Measurements from ENCODE around the gene PARP4. TPM values are rescaled to one million over a fixed set of nuclear protein-coding genes. Genes with fewer than 3 reads are reported as not detected.

PARP4 gene
- total RNA-seq, 1 experiment from 2014 or later, result 76.0 TPM

GRCh38 chr13:24454056-24454455 is 58.5 kb downstream of the PARP4 start:
- Histone ChIP-seq H3K36me3 (ENCODE audit: control insufficient read depth in 1 of 2, insufficient read depth in 2 of 2, low read length in 2 of 2) (peaks cover 43 to 51% of the 10 kb centered on the region in 2 experiments), H3K4me3 (replicated peaks in 1 of 2; ENCODE audit: low read depth in 1 of 2, low read length in 2 of 2) (no peak overlapping the region), H3K79me2 (ENCODE audit: insufficient read depth, low read length) (no peaks in the 10 kb centered on the region), H3K27ac (ENCODE audit: low read depth, low read length) (no peak overlapping the region), H3K4me1 (ENCODE audit: control insufficient read depth in 1 of 2, insufficient read depth in 2 of 2, low read length in 2 of 2) (no peaks in the 10 kb centered on the region), H3K4me2 (ENCODE audit: low read length) (no peak overlapping the region), H3K9me2 (ENCODE audit: insufficient read depth) (no peaks in the 10 kb centered on the region), H4K20me1 (ENCODE audit: insufficient read depth) (no peaks in the 10 kb centered on the region), H3K9ac (ENCODE audit: low read length) (no peak overlapping the region), H3K27me3 (ENCODE audit: insufficient read depth, low read length) (no peaks in the 10 kb centered on the region), H2AFZ (ENCODE audit: low read depth, low read length, poor library complexity, severe bottlenecking) (no peak overlapping the region), H3K9me3 (ENCODE audit: control insufficient read depth in 1 of 2, insufficient read depth in 1 of 2, low read depth in 1 of 2, low read length in 2 of 2) (no peaks in the 10 kb centered on the region)
- ATAC-seq (no peak), DNase-seq (ENCODE audit: low read depth, low spot score) (no peak)
- intact Hi-C loops (cut with micrococcal nuclease), result no loop called here
- POLR2A ChIA-PET, result no interaction called here
- BruUV-seq (replicated peaks), result no TSS peak
- CTCF ChIA-PET, result no interaction called here
- RAD21 ChIA-PET (ENCODE audit: low non-redundant PET in 1 of 2, low total read pairs in 2 of 2, uncharacterized antibody in 2 of 2, unreplicated experiment in 2 of 2), result no interaction called here
- TF ChIP-seq RAD21 (IDR thresholded peaks at IDR 0.05; ENCODE audit: low read depth), result no peak
- TF ChIP-seq, protein P1, sequence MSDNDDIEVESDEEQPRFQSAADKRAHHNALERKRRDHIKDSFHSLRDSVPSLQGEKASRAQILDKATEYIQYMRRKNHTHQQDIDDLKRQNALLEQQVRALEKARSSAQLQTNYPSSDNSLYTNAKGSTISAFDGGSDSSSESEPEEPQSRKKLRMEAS (IDR thresholded peaks at IDR 0.05), result no peak

GRCh38 chr13:24452044-24452443 is 60.5 kb downstream of the PARP4 start:
- no peaks in the 10 kb centered on the region for H3K27me3 ChIP-seq (ENCODE audit: insufficient read depth, low read length)
- ChIA-PET POLR2A (no interaction called here), RAD21 (ENCODE audit: low non-redundant PET in 1 of 2, low total read pairs in 2 of 2, uncharacterized antibody in 2 of 2, unreplicated experiment in 2 of 2) (no interaction called here), CTCF (no interaction called here)
- H3K4me3 ChIP-seq (replicated peaks in 1 of 2; ENCODE audit: low read depth in 1 of 2, low read length in 2 of 2), result no peak overlapping the region
- H3K4me1 ChIP-seq (ENCODE audit: control insufficient read depth in 1 of 2, insufficient read depth in 2 of 2, low read length in 2 of 2), result no peaks in the 10 kb centered on the region
- H3K36me3 ChIP-seq (ENCODE audit: control insufficient read depth in 1 of 2, insufficient read depth in 2 of 2, low read length in 2 of 2), result peaks cover 39 to 49% of the 10 kb centered on the region in 2 experiments
- no peak overlapping the region for H3K4me2 ChIP-seq (ENCODE audit: low read length)
- DNase-seq (ENCODE audit: low read depth, low spot score) (no peak), ATAC-seq (no peak)
- no peak overlapping the region for H3K9ac ChIP-seq (ENCODE audit: low read length)
- no TSS peak for BruUV-seq (replicated peaks)
- no peaks in the 10 kb centered on the region for H3K9me2 ChIP-seq (ENCODE audit: insufficient read depth)
- no peaks in the 10 kb centered on the region for H3K9me3 ChIP-seq (ENCODE audit: control insufficient read depth in 1 of 2, insufficient read depth in 1 of 2, low read depth in 1 of 2, low read length in 2 of 2)
- intact Hi-C loops (cut with micrococcal nuclease), result no loop called here
- TF ChIP-seq POLR2A (IDR thresholded peaks at IDR 0.05; ENCODE audit: borderline replicate concordance, extremely low read depth, insufficient read depth, insufficient read length) (no peak), EZH2phosphoT487 (IDR thresholded peaks at IDR 0.05; ENCODE audit: borderline replicate concordance) (no peak), ZFX (IDR thresholded peaks at IDR 0.05) (no peak)
- H4K20me1 ChIP-seq (ENCODE audit: insufficient read depth), result no peaks in the 10 kb centered on the region
- H2AFZ ChIP-seq (ENCODE audit: low read depth, low read length, poor library complexity, severe bottlenecking), result no peak overlapping the region
- H3K79me2 ChIP-seq (ENCODE audit: insufficient read depth, low read length), result no peaks in the 10 kb centered on the region
- no peak overlapping the region for H3K27ac ChIP-seq (ENCODE audit: low read depth, low read length)

Data from HCT116 (cell line).